ENCODE measurements around the gene NEURL2. TPM values are rescaled to one million over a fixed set of nuclear protein-coding genes. Genes with fewer than 3 reads are reported as not detected.

NEURL2 gene
- total RNA-seq, 4 donors from 2014 or later, result 4.2 to 11.5 (median 5.7) TPM

- Histone ChIP-seq H3K27me3 (no peaks in the 10 kb centered on the region), H3K27ac (peak overlapping the region; percentile 50), H3K4me1 (peaks cover 20% of the 10 kb centered on the region), H3K36me3 (no peaks in the 10 kb centered on the region), H3K9me3 (no peaks in the 10 kb centered on the region), H3K4me3 (no peak overlapping the region)
- no peak for DNase-seq (ENCODE audit: low spot score in 2 of 2)
- no peak for TF ChIP-seq POLR2A (IDR thresholded peaks at IDR 0.05)
- TF ChIP-seq, protein P1, sequence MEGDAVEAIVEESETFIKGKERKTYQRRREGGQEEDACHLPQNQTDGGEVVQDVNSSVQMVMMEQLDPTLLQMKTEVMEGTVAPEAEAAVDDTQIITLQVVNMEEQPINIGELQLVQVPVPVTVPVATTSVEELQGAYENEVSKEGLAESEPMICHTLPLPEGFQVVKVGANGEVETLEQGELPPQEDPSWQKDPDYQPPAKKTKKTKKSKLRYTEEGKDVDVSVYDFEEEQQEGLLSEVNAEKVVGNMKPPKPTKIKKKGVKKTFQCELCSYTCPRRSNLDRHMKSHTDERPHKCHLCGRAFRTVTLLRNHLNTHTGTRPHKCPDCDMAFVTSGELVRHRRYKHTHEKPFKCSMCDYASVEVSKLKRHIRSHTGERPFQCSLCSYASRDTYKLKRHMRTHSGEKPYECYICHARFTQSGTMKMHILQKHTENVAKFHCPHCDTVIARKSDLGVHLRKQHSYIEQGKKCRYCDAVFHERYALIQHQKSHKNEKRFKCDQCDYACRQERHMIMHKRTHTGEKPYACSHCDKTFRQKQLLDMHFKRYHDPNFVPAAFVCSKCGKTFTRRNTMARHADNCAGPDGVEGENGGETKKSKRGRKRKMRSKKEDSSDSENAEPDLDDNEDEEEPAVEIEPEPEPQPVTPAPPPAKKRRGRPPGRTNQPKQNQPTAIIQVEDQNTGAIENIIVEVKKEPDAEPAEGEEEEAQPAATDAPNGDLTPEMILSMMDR (IDR thresholded peaks at IDR 0.05), result no peak
- TF ChIP-seq EP300 (IDR thresholded peaks at IDR 0.05), result no peak
- TF ChIP-seq POLR2AphosphoS5 (IDR thresholded peaks at IDR 0.05), result no peak
- WGBS, result 81% methylated on average over 12 of the region's 12 CpGs
These were observed 27.9 kb upstream of the NEURL2 start for GRCh38 chr20:45918779-45919537.

DNA sequence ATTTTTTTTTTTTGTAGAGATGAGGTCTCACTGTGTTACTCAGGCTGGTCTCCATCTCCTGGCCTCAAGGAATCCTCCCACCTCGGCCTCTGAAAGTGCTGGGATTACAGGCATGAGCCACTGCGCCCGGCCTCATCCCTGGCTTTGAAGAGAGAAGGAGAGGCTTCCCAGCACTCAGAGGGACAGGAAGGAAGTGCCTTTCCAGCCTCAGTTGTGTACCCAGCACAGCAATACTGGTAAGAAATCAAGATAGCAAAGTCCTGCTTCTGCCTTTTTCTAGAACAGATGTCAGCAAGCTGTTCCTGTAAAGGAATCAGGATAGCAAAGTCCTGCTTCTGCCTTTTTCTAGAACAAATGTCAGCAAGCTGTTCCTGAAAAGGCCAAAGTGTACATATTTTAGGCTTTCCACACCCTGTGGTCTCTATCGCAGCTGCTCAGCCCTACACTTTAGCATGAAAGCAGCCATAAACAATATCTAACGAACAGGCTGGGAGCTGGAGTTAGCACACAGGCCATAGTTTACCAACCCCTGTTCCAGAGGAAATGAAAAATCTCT lies 27.3 kb upstream of the NEURL2 start:
- no peak overlapping the region for H3K4me3 ChIP-seq
- peak overlapping the region; percentile 50 for H3K27ac ChIP-seq
- H3K27me3 ChIP-seq, result no peaks in the 10 kb centered on the region
- no peak for TF ChIP-seq POLR2A (IDR thresholded peaks at IDR 0.05)
- TF ChIP-seq EP300 (IDR thresholded peaks at IDR 0.05), result no peak
- TF ChIP-seq, protein P1 (IDR thresholded peaks at IDR 0.05), result no peak
- TF ChIP-seq POLR2AphosphoS5 (IDR thresholded peaks at IDR 0.05), result no peak
- 52% methylated on average over 3 of the region's 5 CpGs for WGBS
- no peaks in the 10 kb centered on the region for H3K9me3 ChIP-seq
- peaks cover 18% of the 10 kb centered on the region for H3K4me1 ChIP-seq
- H3K36me3 ChIP-seq, result no peaks in the 10 kb centered on the region
- no peak for DNase-seq (ENCODE audit: low spot score in 2 of 2)

GRCh38 chr20:45917790-45918141 lies 26.8 kb upstream of the NEURL2 start:
- DNase-seq (ENCODE audit: low spot score in 2 of 2), result no peak
- Histone ChIP-seq H3K4me3 (no peak overlapping the region), H3K9me3 (no peaks in the 10 kb centered on the region), H3K36me3 (no peaks in the 10 kb centered on the region), H3K27me3 (no peaks in the 10 kb centered on the region), H3K4me1 (peaks cover 18% of the 10 kb centered on the region), H3K27ac (peak overlapping the region; percentile 50)
- TF ChIP-seq POLR2AphosphoS5 (IDR thresholded peaks at IDR 0.05) (no peak), POLR2A (IDR thresholded peaks at IDR 0.05) (no peak), EP300 (IDR thresholded peaks at IDR 0.05) (no peak)
- TF ChIP-seq, protein P1 (IDR thresholded peaks at IDR 0.05), result no peak
- 61% methylated on average over 5 of the region's 5 CpGs for WGBS

DNA sequence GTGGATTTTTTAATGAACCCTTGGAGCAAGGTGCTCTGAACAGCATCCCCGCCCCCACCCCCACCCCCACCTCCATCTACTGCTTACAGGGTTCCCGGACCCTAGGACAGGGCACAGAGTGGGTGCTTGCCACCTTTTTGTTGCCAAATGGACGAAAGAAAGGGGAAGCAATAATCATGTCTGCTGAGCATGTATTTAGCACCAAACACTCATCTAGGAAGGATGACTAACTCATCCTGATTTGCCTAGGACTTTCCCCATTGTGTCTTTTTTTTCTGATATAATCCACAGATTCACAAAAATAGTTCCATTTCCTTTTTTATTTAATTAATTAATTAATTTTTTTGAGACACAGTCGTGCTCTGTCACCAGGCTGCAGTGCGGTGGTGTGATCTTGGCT lies 22.1 kb upstream of the NEURL2 start:
- no peak overlapping the region for H3K4me3 ChIP-seq
- peaks cover 7% of the 10 kb centered on the region for H3K36me3 ChIP-seq
- TF ChIP-seq EP300 (IDR thresholded peaks at IDR 0.05), result no peak
- TF ChIP-seq POLR2AphosphoS5 (IDR thresholded peaks at IDR 0.05), result no peak
- TF ChIP-seq, protein P1 (IDR thresholded peaks at IDR 0.05), result no peak
- no peak for TF ChIP-seq POLR2A (IDR thresholded peaks at IDR 0.05)
- no peaks in the 10 kb centered on the region for H3K27me3 ChIP-seq
- H3K27ac ChIP-seq, result no peak overlapping the region
- peaks cover 37% of the 10 kb centered on the region for H3K4me1 ChIP-seq
- DNase-seq (ENCODE audit: low spot score in 2 of 2), result no peak
- WGBS, result 54% methylated on average over 5 of the region's 5 CpGs
- H3K9me3 ChIP-seq, result no peaks in the 10 kb centered on the region

DNA sequence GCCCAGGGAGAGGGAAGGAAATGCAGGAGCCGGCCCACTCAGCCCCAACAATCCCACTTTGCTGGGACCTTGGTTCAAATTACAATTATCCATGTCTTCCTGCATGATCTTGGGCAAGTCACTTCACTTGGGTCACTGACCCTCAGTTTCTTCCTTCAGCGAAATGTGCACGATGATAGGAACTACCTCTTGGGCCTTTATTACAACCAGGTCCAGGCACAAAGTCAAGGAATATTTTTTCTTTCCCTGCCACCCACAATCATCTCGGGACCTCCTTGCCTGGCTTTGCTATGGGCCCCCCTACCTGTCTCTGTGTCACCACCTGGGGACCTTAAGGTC lies 21.3 kb upstream of the NEURL2 start:
- peaks cover 31% of the 10 kb centered on the region for H3K4me1 ChIP-seq

More for the DNA sequence above, 21.3 kb upstream of the NEURL2 start:
- Histone ChIP-seq H3K27me3 (no peaks in the 10 kb centered on the region), H3K9me3 (no peaks in the 10 kb centered on the region), H3K4me3 (peak overlapping the region; percentile 56), H3K27ac (peak overlapping the region; percentile 84), H3K36me3 (peaks cover 14% of the 10 kb centered on the region)
- DNase-seq (ENCODE audit: low spot score in 2 of 2), result no peak
- TF ChIP-seq POLR2A (IDR thresholded peaks at IDR 0.05), result no peak
- no peak for TF ChIP-seq EP300 (IDR thresholded peaks at IDR 0.05)
- no peak for TF ChIP-seq POLR2AphosphoS5 (IDR thresholded peaks at IDR 0.05)
- TF ChIP-seq, protein P1 (IDR thresholded peaks at IDR 0.05), result no peak
- WGBS, result 15% methylated on average over 4 of the region's 4 CpGs

Data from suprapubic skin (tissue), 4 donors.